T follicular helper cell (primary cell): ENCODE data around the gene CNGA4.
"Not testable (repeated sequence)": the region's sequence is repeated elsewhere in the genome, so short reads cannot be mapped to it uniquely, and the experiment has no call there.

ENCODE experiments used
- DNase-seq: peaks from one replicate; pipeline ENCODE4 v3.0.0-alpha.2; 2020; ENCODE audit warnings: low read depth

Gene CNGA4

GRCh38 chr11:6268820-6269219 is 29.9 kb downstream of the CNGA4 start:
- no peak for DNase-seq

- DNase-seq = no peak
Observed at GRCh38 chr11:6269994-6270393, 31.1 kb downstream of the CNGA4 start.

GRCh38 chr11:6270584-6271246 is 31.8 kb downstream of the CNGA4 start:
- no peak for DNase-seq

- no peak for DNase-seq
Observed at GRCh38 chr11:6271598-6271997, 32.7 kb downstream of the CNGA4 start.

- no peak for DNase-seq
Observed at GRCh38 chr11:6273188-6273587, 34.3 kb downstream of the CNGA4 start.

- not testable (repeated sequence) for DNase-seq
Observed at GRCh38 chr11:6280809-6281208, 41.9 kb downstream of the CNGA4 start.

GRCh38 chr11:6283453-6284023 is 44.6 kb downstream of the CNGA4 start:
- no peak for DNase-seq

GRCh38 chr11:6284250-6284649 is 45.4 kb downstream of the CNGA4 start:
- DNase-seq = no peak

- no peak for DNase-seq
Observed at GRCh38 chr11:6285019-6285418, 46.1 kb downstream of the CNGA4 start.
